Measurements from ENCODE around the gene ACLY. TPM values are rescaled to one million over a fixed set of nuclear protein-coding genes. Genes with fewer than 3 reads are reported as not detected.
A peak's percentile ranks its signal among the peaks of the same experiment; 100 is the strongest.

ACLY gene
- polyA plus RNA-seq, 2 of the 4 experiments (the other 2 are of a cell fraction): 355 to 376 TPM

- H3K9me3 ChIP-seq: no peaks in the 10 kb centered on the region
- peak overlapping the region; percentile 81 for H3K4me2 ChIP-seq
- no peak for TF ChIP-seq HES2 (IDR thresholded peaks at IDR 0.05)
- no peak for TF ChIP-seq FOSB (CRISPR knock-in tag; IDR thresholded peaks at IDR 0.05)
- TF ChIP-seq, protein P1, sequence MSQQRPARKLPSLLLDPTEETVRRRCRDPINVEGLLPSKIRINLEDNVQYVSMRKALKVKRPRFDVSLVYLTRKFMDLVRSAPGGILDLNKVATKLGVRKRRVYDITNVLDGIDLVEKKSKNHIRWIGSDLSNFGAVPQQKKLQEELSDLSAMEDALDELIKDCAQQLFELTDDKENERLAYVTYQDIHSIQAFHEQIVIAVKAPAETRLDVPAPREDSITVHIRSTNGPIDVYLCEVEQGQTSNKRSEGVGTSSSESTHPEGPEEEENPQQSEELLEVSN (IDR thresholded peaks at IDR 0.05; ENCODE audit: borderline replicate concordance, low read depth): no peak
- TF ChIP-seq CBX8 (IDR thresholded peaks at IDR 0.05): no peak
- TF ChIP-seq HOXB13 (CRISPR knock-in tag; IDR thresholded peaks at IDR 0.05; ENCODE audit: low read depth): no peak
- TF ChIP-seq, protein P2, sequence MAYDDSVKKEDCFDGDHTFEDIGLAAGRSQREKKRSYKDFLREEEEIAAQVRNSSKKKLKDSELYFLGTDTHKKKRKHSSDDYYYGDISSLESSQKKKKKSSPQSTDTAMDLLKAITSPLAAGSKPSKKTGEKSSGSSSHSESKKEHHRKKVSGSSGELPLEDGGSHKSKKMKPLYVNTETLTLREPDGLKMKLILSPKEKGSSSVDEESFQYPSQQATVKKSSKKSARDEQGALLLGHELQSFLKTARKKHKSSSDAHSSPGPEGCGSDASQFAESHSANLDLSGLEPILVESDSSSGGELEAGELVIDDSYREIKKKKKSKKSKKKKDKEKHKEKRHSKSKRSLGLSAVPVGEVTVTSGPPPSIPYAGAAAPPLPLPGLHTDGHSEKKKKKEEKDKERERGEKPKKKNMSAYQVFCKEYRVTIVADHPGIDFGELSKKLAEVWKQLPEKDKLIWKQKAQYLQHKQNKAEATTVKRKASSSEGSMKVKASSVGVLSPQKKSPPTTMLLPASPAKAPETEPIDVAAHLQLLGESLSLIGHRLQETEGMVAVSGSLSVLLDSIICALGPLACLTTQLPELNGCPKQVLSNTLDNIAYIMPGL (CRISPR knock-in tag; IDR thresholded peaks at IDR 0.05; ENCODE audit: borderline replicate concordance): no peak
- FAIRE-seq (no peak), ATAC-seq (no peak), DNase-seq (ENCODE audit: low read depth in 1 of 2, low spot score in 1 of 2) (no peak)
- H3K27ac ChIP-seq: peak overlapping the region; percentile 76 to 89
- peaks cover 35% of the 10 kb centered on the region for H3K4me1 ChIP-seq
- WGBS (ENCODE audit: missing lambda C conversion rate): 84% methylated on average over 6 of the region's 6 CpGs
- CTCF ChIA-PET: interaction anchor here (0.6 to 12.8 kb wide), 4 partner anchors 10 to 1656 kb away, joined by 4 to 122 read pairs (median 16); partner anchors contain the start of genes ACLY and CNP
- H3K4me3 ChIP-seq: no peak overlapping the region
- POLR2A ChIA-PET: interaction anchor here (1.0 to 2.0 kb wide), 2 partner anchors 10 to 90 kb away, joined by 7 to 10 read pairs; partner anchors contain the start of gene ACLY
These were observed 10.0 kb upstream of the ACLY start for GRCh38 chr17:41928693-41929251.

GRCh38 chr17:41925991-41926590 is 7.3 kb upstream of the ACLY start:
- Histone ChIP-seq H3K4me2 (peak overlapping the region; percentile 14; the same call in 2 of the 3 replicates), H3K4me1 (peaks cover 21% of the 10 kb centered on the region), H3K4me3 (no peak overlapping the region), H3K27ac (peak overlapping the region in 1 of 2 experiments; percentile 36; a peak in 3 of 6 replicates), H3K9me3 (no peaks in the 10 kb centered on the region)
- ATAC-seq (no peak), DNase-seq (ENCODE audit: low read depth in 1 of 2, low spot score in 1 of 2) (no peak), FAIRE-seq (no peak)
- WGBS (ENCODE audit: missing lambda C conversion rate): 63% methylated on average over 7 of the region's 7 CpGs
- POLR2A ChIA-PET: no interaction called here
- CTCF ChIA-PET: interaction anchor here (0.6 to 12.8 kb wide), 4 partner anchors 10 to 191 kb away, joined by 3 to 122 read pairs (median 4); partner anchors contain the start of gene CNP
- TF ChIP-seq RAD21 (conservative IDR thresholded peaks at IDR 0.05 in 1 of 2, IDR thresholded peaks at IDR 0.05 in 1 of 2) (no peak), CEBPB (IDR thresholded peaks at IDR 0.05) (peak; percentile 42 to 58; a peak in 2 of 4 replicates)

GRCh38 chr17:41920580-41920955 is 1.8 kb upstream of the ACLY start:
- Histone ChIP-seq H3K9me3 (no peaks in the 10 kb centered on the region), H3K4me3 (no peak overlapping the region), H3K4me1 (peaks cover 34% of the 10 kb centered on the region), H3K27ac (peak overlapping the region; percentile 93 to 95; a peak in 4 of 6 replicates), H3K4me2 (peak overlapping the region; percentile 91; the same call in 1 of the 3 replicates)
- WGBS (ENCODE audit: missing lambda C conversion rate): 88% methylated on average over 5 of the region's 5 CpGs
- FAIRE-seq (no peak), ATAC-seq (no peak), DNase-seq (ENCODE audit: low read depth in 1 of 2, low spot score in 1 of 2) (no peak)
- TF ChIP-seq, protein P3, sequence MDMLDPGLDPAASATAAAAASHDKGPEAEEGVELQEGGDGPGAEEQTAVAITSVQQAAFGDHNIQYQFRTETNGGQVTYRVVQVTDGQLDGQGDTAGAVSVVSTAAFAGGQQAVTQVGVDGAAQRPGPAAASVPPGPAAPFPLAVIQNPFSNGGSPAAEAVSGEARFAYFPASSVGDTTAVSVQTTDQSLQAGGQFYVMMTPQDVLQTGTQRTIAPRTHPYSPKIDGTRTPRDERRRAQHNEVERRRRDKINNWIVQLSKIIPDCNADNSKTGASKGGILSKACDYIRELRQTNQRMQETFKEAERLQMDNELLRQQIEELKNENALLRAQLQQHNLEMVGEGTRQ (IDR thresholded peaks at IDR 0.05): no peak
- POLR2A ChIA-PET: interaction anchor here (0.6 to 4.2 kb wide), 3 partner anchors 10 to 109 kb away, joined by 3 to 47 read pairs (median 4); partner anchors contain the start of gene ODAD4
- CTCF ChIA-PET: interaction anchor here (0.7 to 2.7 kb wide), 3 partner anchors 17 to 39 kb away, joined by 3 to 9 read pairs (median 4); no protein-coding TSS in a partner anchor

DNA sequence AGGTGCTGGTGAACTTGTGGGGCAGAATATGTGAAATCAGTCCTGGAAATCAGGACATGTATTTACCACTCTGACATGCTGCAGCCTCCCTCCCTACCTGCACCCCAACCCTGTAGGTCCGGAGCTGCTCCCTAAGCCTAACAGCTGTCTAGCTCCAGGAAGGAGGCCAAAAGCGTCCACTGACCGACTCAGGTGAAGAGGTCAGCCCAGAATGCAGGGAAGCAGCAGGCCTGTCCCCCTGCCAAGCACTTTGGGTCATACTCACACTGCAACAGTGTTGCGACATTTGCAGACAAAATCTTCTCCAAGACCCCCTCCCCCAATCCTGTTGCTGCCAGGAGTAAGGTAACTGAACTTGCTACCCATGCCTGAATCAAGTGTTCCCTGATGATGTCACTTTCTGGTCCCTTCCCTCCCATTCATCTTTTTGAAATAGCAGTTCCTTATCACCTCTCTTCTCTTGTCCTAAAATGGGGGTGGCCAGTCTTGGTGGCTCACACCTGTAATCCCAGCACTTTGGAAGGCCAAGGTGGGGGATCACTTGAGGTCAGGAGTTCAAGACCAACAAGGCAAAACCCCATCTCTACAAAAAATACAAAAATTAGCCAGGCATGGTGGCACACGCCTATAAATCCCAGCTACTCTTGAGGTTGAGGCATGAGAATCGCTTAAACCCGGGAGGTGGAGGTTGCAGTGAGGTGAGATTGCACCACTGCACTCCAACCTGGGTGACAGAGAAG is 1.3 kb upstream of the ACLY start:
- ChIA-PET CTCF (interaction anchor here (0.7 to 2.7 kb wide), 6 partner anchors 10 to 134 kb away, joined by 3 to 17 read pairs (median 4); partner anchors contain the start of genes JUP and ODAD4), POLR2A (interaction anchor here (0.6 to 4.2 kb wide), 5 partner anchors 11 to 109 kb away, joined by 3 to 47 read pairs (median 4); partner anchors contain the start of genes CNP, DNAJC7 and ODAD4)
- TF ChIP-seq ZNF302 (CRISPR knock-in tag; IDR thresholded peaks at IDR 0.05) (no peak), CEBPB (IDR thresholded peaks at IDR 0.05) (peak; percentile 78 to 90; a peak in 3 of 4 replicates), RCOR1 (IDR thresholded peaks at IDR 0.05; ENCODE audit: low read depth, low read length) (no peak), KDM5A (IDR thresholded peaks at IDR 0.05) (no peak)
- Histone ChIP-seq H3K4me2 (peak overlapping the region; percentile 91), H3K4me1 (peaks cover 38% of the 10 kb centered on the region), H3K9me3 (no peaks in the 10 kb centered on the region), H3K27ac (peak overlapping the region; percentile 93 to 95), H3K4me3 (peak overlapping the region; percentile 94)
- DNase-seq (ENCODE audit: low read depth in 1 of 2, low spot score in 1 of 2) (peak in 1 of 2 experiments; percentile 49), ATAC-seq (peak in 1 of 2 experiments; percentile 0; a peak in 1 of 6 replicates), FAIRE-seq (no peak)
- WGBS (ENCODE audit: missing lambda C conversion rate): 74% methylated on average over 7 of the region's 7 CpGs
